ENCODE measurements around the gene DSEL. TPM values are rescaled to one million over a fixed set of nuclear protein-coding genes. Genes with fewer than 3 reads are reported as not detected.

DSEL gene
- total and polyA plus RNA-seq, 4 donors = 4.1 to 17.4 (median 11.9) TPM

DNA sequence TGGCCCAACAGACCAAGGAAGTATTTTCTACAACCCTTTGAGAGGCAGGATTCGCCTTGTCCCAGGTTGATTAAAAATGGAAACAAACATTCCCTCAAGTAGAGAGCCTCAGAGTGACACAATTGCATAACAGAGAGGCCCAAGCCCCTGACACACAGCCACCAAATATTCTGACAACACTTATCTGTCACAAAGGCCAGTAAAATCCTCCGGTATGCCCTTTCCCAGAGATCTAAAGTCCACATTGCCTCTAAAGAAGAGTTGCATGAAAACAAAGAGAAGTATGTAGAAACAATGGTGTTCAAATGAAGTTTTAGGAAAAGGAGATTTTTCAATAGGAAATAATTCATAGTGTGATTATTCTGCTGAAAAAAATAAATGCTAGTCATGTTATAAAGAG, 32.1 kb downstream of the DSEL start:
- 94 to 97% methylated on average over 2 of the region's 2 CpGs for WGBS, 2 donors
- Histone ChIP-seq H3K27me3 (ENCODE audit: control insufficient read depth in 1 of 2, insufficient read depth in 2 of 2, low read length in 1 of 2) (no peaks in the 10 kb centered on the region), H3K4me1 (ENCODE audit: control insufficient read depth in 1 of 2, insufficient read depth in 2 of 2, low read length in 2 of 2) (no peaks in the 10 kb centered on the region), H3K36me3 (ENCODE audit: control insufficient read depth in 1 of 2, insufficient read depth in 2 of 2, low read length in 1 of 2) (no peaks in the 10 kb centered on the region), H3K9me3 (ENCODE audit: control insufficient read depth, low read length) (no peaks in the 10 kb centered on the region), H3K27ac (ENCODE audit: low read depth in 1 of 2, low read length in 2 of 2) (no peak overlapping the region), H3K4me3 (ENCODE audit: low read length in 2 of 2) (no peak overlapping the region)
- no peak for DNase-seq
- intact Hi-C loops (cut with DNase I) = no loop called here
- no peak for ATAC-seq (ENCODE audit: low FRiP score)

DNA sequence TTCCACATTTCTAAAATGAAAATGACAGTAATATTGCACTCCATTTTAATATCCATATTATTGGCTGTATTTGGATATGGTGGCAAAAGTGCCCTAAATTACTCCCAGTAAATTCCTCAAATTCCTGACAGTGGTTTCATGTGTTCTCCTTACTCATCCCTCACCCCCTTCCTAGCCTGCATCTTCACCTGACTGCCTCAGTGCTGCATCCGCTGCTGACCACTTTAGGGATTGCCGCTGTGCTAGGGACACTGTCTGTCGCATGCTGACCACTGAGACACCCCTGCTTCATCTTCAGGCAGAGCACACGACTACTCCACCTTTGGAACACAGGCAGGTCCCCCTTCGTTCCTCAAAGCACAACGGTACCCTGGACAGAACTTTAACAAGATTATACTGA, 32.6 kb downstream of the DSEL start:
- WGBS, 2 donors = 96 to 97% methylated on average over 6 of the region's 6 CpGs

DNA sequence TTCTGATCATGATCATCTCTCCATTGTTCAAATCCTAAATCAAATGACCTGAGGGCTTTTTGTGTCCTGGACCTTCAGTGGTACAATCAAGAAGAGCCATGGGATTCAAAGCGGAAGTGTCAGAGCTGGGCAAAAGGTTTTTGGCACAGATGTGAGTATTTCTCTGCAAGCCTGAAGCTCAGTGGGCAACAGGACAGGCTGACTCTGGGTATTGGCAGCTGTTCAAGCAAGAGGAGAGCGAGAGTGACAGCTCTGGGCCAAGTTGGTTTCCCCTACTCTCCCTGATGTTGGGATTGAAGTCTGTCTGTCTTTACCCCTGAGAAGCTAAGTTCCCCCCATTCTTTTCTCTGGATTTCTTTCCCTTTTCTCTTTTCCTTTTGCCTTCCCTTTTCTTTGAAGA, 33.3 kb downstream of the DSEL start:
- Histone ChIP-seq H3K9me3 (ENCODE audit: control insufficient read depth, low read length) (no peaks in the 10 kb centered on the region), H3K4me3 (ENCODE audit: low read length in 2 of 2) (no peak overlapping the region), H3K27me3 (ENCODE audit: control insufficient read depth in 1 of 2, insufficient read depth in 2 of 2, low read length in 1 of 2) (no peaks in the 10 kb centered on the region), H3K4me1 (ENCODE audit: control insufficient read depth in 1 of 2, insufficient read depth in 2 of 2, low read length in 2 of 2) (no peaks in the 10 kb centered on the region), H3K36me3 (ENCODE audit: control insufficient read depth in 1 of 2, insufficient read depth in 2 of 2, low read length in 1 of 2) (no peaks in the 10 kb centered on the region), H3K27ac (ENCODE audit: low read depth in 1 of 2, low read length in 2 of 2) (no peak overlapping the region)
- 5 to 9% methylated on average over 2 of the region's 2 CpGs for WGBS, 2 donors
- no peak for ATAC-seq (ENCODE audit: low FRiP score)
- peak in 1 of 2 donors; percentile 33 for DNase-seq
- intact Hi-C loops (cut with DNase I) = no loop called here

More for the DNA sequence above, 32.6 kb downstream of the DSEL start:
- Histone ChIP-seq H3K36me3 (ENCODE audit: control insufficient read depth in 1 of 2, insufficient read depth in 2 of 2, low read length in 1 of 2) (no peaks in the 10 kb centered on the region), H3K9me3 (ENCODE audit: control insufficient read depth, low read length) (no peaks in the 10 kb centered on the region), H3K27me3 (ENCODE audit: control insufficient read depth in 1 of 2, insufficient read depth in 2 of 2, low read length in 1 of 2) (no peaks in the 10 kb centered on the region), H3K4me3 (ENCODE audit: low read length in 2 of 2) (no peak overlapping the region), H3K27ac (ENCODE audit: low read depth in 1 of 2, low read length in 2 of 2) (no peak overlapping the region), H3K4me1 (ENCODE audit: control insufficient read depth in 1 of 2, insufficient read depth in 2 of 2, low read length in 2 of 2) (no peaks in the 10 kb centered on the region)
- intact Hi-C loops (cut with DNase I) = no loop called here
- DNase-seq (no peak), ATAC-seq (ENCODE audit: low FRiP score) (no peak)

DNA sequence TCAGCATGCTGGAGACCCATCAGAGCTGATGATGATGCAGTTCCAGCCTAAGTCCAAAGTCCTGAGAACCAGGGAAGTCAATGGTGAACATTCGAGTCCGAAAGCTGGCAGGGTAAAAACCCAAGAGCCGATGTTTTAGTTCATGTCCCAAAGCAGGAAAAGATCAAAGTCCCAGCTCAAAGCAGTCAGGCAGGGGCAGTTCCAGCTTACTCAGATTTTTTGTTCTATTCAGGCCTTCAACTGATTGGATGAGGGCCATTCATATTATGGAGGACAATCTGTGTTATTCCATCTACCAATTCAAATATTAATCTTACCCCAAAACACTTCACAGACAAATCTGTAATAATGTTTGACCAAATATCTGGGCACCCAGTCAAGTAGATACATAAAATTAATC, 38.3 kb downstream of the DSEL start:
- H3K4me1 ChIP-seq (ENCODE audit: control insufficient read depth in 1 of 2, insufficient read depth in 2 of 2, low read length in 2 of 2) = no peaks in the 10 kb centered on the region
- no peaks in the 10 kb centered on the region for H3K36me3 ChIP-seq (ENCODE audit: control insufficient read depth in 1 of 2, insufficient read depth in 2 of 2, low read length in 1 of 2)
- intact Hi-C loops (cut with DNase I) = no loop called here
- DNase-seq (no peak), ATAC-seq (ENCODE audit: low FRiP score) (no peak)
- WGBS, 2 donors = 39 to 60% methylated on average over 3 of the region's 3 CpGs
- no peaks in the 10 kb centered on the region for H3K9me3 ChIP-seq (ENCODE audit: control insufficient read depth, low read length)
- no peak overlapping the region for H3K27ac ChIP-seq (ENCODE audit: low read depth in 1 of 2, low read length in 2 of 2)
- H3K4me3 ChIP-seq (ENCODE audit: low read length in 2 of 2) = no peak overlapping the region
- no peaks in the 10 kb centered on the region for H3K27me3 ChIP-seq (ENCODE audit: control insufficient read depth in 1 of 2, insufficient read depth in 2 of 2, low read length in 1 of 2)

DNA sequence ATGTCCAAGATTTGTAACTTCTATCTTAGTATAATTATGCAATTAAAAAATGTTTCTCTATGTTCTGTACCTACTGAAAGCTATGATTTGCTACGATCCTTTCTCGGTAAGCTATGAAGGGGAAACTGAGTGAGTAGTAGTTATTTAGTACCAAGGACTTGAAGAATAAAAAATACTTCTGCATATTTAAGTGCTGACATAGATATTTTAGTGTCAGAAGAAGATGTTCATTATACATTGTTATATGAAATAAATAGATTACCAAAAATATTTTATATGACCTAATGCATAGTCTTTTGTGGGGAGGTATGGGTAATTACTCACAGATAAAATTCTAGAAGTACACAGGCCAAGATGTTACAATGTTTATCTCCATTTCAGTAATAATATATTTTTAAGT, 39.0 kb downstream of the DSEL start:
- no peak overlapping the region for H3K27ac ChIP-seq (ENCODE audit: low read depth in 1 of 2, low read length in 2 of 2)
- no peaks in the 10 kb centered on the region for H3K4me1 ChIP-seq (ENCODE audit: control insufficient read depth in 1 of 2, insufficient read depth in 2 of 2, low read length in 2 of 2)
- H3K36me3 ChIP-seq (ENCODE audit: control insufficient read depth in 1 of 2, insufficient read depth in 2 of 2, low read length in 1 of 2) = no peaks in the 10 kb centered on the region
- ATAC-seq (ENCODE audit: low FRiP score) (no peak), DNase-seq (no peak)
- no peak overlapping the region for H3K4me3 ChIP-seq (ENCODE audit: low read length in 2 of 2)
- no peaks in the 10 kb centered on the region for H3K27me3 ChIP-seq (ENCODE audit: control insufficient read depth in 1 of 2, insufficient read depth in 2 of 2, low read length in 1 of 2)
- intact Hi-C loops (cut with DNase I) = no loop called here
- 48 to 74% methylated on average over 2 of the region's 2 CpGs for WGBS, 2 donors
- no peaks in the 10 kb centered on the region for H3K9me3 ChIP-seq (ENCODE audit: control insufficient read depth, low read length)

DNA sequence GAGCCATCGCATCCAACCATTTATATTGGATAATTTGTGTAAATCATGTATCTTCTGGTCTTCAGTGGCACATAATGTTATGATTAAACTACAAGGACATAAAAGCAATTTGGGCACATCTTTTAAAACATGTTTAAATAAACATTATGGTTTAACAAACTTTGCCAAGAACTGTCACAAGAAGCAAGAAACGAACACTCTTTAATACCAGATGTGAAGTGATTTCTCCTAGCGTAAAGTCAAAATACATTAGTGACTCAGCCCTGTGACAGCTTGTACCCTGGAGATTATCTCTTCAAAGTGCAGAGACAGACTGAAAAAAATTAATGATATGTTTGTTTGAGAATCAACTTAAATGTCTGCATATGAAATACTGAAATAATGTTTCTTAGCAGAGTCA, 39.9 kb downstream of the DSEL start:
- H3K9me3 ChIP-seq (ENCODE audit: control insufficient read depth, low read length) = no peaks in the 10 kb centered on the region
- H3K27me3 ChIP-seq (ENCODE audit: control insufficient read depth in 1 of 2, insufficient read depth in 2 of 2, low read length in 1 of 2) = no peaks in the 10 kb centered on the region
- no peaks in the 10 kb centered on the region for H3K36me3 ChIP-seq (ENCODE audit: control insufficient read depth in 1 of 2, insufficient read depth in 2 of 2, low read length in 1 of 2)
- WGBS, 2 donors = 85 to 89% methylated on average over 3 of the region's 3 CpGs
- DNase-seq (no peak), ATAC-seq (ENCODE audit: low FRiP score) (no peak)
- intact Hi-C loops (cut with DNase I) = no loop called here
- H3K27ac ChIP-seq (ENCODE audit: low read depth in 1 of 2, low read length in 2 of 2) = no peak overlapping the region
- no peak overlapping the region for H3K4me3 ChIP-seq (ENCODE audit: low read length in 2 of 2)
- H3K4me1 ChIP-seq (ENCODE audit: control insufficient read depth in 1 of 2, insufficient read depth in 2 of 2, low read length in 2 of 2) = no peaks in the 10 kb centered on the region

DNA sequence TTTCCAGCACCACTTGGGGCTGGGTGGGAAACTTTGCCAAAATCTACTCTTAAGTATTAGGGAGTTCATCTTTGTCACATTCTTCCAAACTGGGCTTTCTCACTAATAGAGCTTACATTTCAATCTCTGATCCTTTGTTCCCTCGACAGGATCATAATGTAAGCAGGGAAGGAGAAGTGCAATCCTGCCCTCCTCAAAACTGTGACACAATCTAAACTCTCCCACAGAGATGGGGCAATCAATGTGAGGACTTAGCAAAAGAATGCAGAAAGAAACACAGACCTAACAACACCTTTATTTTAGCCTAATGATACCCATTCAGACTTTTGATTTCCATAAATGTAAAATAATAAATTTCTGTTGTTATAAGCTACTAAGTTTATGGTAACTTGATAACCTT, 40.8 kb downstream of the DSEL start:
- intact Hi-C loops (cut with DNase I) = no loop called here

DNA sequence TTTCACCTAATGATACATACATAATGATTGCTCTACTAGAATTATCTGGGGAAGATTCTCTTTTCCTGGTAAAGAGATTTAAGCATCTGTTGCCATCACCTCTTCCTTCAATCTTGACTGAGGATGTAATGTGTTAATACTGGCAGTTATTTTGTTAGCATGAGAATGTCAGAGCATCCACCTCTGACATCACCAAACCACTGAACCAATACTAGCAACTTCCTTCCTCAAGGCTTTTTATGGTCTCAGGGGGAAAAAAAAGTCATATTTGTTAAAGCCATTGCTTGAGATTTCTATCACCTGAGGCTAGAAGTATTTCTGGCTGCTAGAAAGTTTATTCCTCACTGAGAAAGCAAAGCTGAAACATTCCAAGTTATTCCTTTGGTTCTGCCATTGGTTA, 48.5 kb downstream of the DSEL start:
- H3K27me3 ChIP-seq (ENCODE audit: control insufficient read depth in 1 of 2, insufficient read depth in 2 of 2, low read length in 1 of 2) = no peaks in the 10 kb centered on the region
- intact Hi-C loops (cut with DNase I) = no loop called here
- ATAC-seq (ENCODE audit: low FRiP score) (no peak), DNase-seq (no peak)
- H3K36me3 ChIP-seq (ENCODE audit: control insufficient read depth in 1 of 2, insufficient read depth in 2 of 2, low read length in 1 of 2) = no peaks in the 10 kb centered on the region
- H3K27ac ChIP-seq (ENCODE audit: low read depth in 1 of 2, low read length in 2 of 2) = no peak overlapping the region
- no peak overlapping the region for H3K4me3 ChIP-seq (ENCODE audit: low read length in 2 of 2)
- H3K9me3 ChIP-seq (ENCODE audit: control insufficient read depth, low read length) = no peaks in the 10 kb centered on the region
- H3K4me1 ChIP-seq (ENCODE audit: control insufficient read depth in 1 of 2, insufficient read depth in 2 of 2, low read length in 2 of 2) = no peaks in the 10 kb centered on the region

More for the DNA sequence above, 40.8 kb downstream of the DSEL start:
- Histone ChIP-seq H3K4me3 (ENCODE audit: low read length in 2 of 2) (no peak overlapping the region), H3K27ac (ENCODE audit: low read depth in 1 of 2, low read length in 2 of 2) (no peak overlapping the region), H3K9me3 (ENCODE audit: control insufficient read depth, low read length) (no peaks in the 10 kb centered on the region), H3K4me1 (ENCODE audit: control insufficient read depth in 1 of 2, insufficient read depth in 2 of 2, low read length in 2 of 2) (no peaks in the 10 kb centered on the region), H3K36me3 (ENCODE audit: control insufficient read depth in 1 of 2, insufficient read depth in 2 of 2, low read length in 1 of 2) (no peaks in the 10 kb centered on the region), H3K27me3 (ENCODE audit: control insufficient read depth in 1 of 2, insufficient read depth in 2 of 2, low read length in 1 of 2) (no peaks in the 10 kb centered on the region)
- WGBS, 2 donors = 35 to 50% methylated on average over 1 of the region's 1 CpG
- ATAC-seq (ENCODE audit: low FRiP score) (no peak), DNase-seq (no peak)

DNA sequence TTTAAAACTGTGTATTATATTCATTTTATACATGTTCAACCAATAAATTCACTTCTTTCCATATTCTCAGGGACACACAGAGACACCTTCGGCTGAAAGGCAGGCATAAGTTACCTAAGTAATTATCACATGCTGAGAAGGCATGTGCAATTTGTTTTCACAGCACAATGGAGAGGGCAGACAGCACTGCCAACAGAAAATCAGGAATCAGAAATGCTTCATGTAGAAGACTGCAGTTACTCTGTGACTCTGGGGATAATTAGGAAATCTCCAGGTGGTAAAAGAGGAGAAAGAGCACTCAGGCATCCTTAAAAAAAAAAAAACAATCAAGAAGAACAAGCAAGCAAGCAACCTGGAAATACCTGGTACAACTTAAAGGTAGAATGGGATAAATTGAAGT, 49.3 kb downstream of the DSEL start:
- H3K9me3 ChIP-seq (ENCODE audit: control insufficient read depth, low read length) = no peaks in the 10 kb centered on the region
- H3K4me1 ChIP-seq (ENCODE audit: control insufficient read depth in 1 of 2, insufficient read depth in 2 of 2, low read length in 2 of 2) = no peaks in the 10 kb centered on the region
- no peak overlapping the region for H3K27ac ChIP-seq (ENCODE audit: low read depth in 1 of 2, low read length in 2 of 2)
- H3K27me3 ChIP-seq (ENCODE audit: control insufficient read depth in 1 of 2, insufficient read depth in 2 of 2, low read length in 1 of 2) = no peaks in the 10 kb centered on the region
- WGBS, 2 donors = 56 to 59% methylated on average over 1 of the region's 1 CpG
- DNase-seq = no peak
- H3K4me3 ChIP-seq (ENCODE audit: low read length in 2 of 2) = no peak overlapping the region
- ATAC-seq (ENCODE audit: low FRiP score) = no peak
- no peaks in the 10 kb centered on the region for H3K36me3 ChIP-seq (ENCODE audit: control insufficient read depth in 1 of 2, insufficient read depth in 2 of 2, low read length in 1 of 2)
- intact Hi-C loops (cut with DNase I) = no loop called here
